ENCODE results near the gene METTL15.

- TF ChIP-seq CTCF (IDR thresholded peaks at IDR 0.05) (no peak), POLR2A (IDR thresholded peaks at IDR 0.05) (no peak)
Measured at GRCh38 chr11:28090052-28090749, 18.0 kb upstream of the METTL15 start.

Data from uterus (tissue), 2 donors.